22Rv1 (cell line): ENCODE results near the gene UBE2E2.

Experiments
- ZFX ChIP-seq: fragments of 450-650 bp; IDR thresholded peaks from 2 replicates; pipeline ENCODE4 v1.6.1; 2017; ENCODE audit warnings: antibody characterized with exemption, borderline replicate concordance
- TF ChIP-seq, protein P1 (sequence below): fragments of 450-650 bp; IDR thresholded peaks from 2 replicates; pipeline ENCODE4 v1.5.1; 2017; ENCODE audit warnings: mild to moderate bottlenecking

DNA sequence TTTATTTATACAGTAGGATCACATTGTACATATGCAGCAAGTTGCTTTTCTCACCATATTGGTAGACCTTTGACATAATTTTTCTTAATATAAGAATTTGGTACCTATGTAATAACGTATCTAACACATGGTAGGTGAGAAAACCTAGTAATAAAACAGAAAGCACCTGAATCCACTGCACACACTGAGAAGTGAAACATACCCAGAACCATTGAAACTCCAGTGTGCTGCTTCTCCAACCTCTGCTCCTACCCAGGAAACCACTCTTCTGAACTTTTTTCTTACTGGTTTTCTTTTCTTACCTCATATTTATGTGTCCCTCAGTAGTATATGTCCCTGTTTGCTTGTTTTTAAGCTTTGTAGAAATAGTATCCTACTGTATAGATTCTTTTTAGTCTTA, 293.0 kb downstream of the UBE2E2 start:
- TF ChIP-seq, protein P1, sequence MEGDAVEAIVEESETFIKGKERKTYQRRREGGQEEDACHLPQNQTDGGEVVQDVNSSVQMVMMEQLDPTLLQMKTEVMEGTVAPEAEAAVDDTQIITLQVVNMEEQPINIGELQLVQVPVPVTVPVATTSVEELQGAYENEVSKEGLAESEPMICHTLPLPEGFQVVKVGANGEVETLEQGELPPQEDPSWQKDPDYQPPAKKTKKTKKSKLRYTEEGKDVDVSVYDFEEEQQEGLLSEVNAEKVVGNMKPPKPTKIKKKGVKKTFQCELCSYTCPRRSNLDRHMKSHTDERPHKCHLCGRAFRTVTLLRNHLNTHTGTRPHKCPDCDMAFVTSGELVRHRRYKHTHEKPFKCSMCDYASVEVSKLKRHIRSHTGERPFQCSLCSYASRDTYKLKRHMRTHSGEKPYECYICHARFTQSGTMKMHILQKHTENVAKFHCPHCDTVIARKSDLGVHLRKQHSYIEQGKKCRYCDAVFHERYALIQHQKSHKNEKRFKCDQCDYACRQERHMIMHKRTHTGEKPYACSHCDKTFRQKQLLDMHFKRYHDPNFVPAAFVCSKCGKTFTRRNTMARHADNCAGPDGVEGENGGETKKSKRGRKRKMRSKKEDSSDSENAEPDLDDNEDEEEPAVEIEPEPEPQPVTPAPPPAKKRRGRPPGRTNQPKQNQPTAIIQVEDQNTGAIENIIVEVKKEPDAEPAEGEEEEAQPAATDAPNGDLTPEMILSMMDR = no peak
- TF ChIP-seq ZFX = no peak
